ENCODE results near the gene OR2B2.

DNA sequence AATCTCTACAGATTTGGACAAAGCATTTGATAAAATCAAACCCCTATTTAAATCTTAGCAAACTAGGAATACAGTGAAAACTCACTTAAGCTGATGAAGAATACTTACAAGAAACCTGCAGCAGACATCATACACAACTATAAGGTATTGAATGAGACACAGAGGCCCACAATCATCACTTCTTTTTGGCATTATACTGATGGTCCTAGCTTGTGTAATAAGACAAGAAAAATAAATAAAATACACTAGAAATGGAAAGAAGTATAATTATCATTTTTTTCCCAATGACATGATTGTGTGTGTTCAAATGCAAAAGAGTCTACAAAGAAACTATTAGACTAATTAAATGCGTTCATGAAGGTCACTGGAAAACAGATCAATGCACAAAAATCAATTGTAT is 36.0 kb upstream of the OR2B2 start:
- TF ChIP-seq, protein P1, sequence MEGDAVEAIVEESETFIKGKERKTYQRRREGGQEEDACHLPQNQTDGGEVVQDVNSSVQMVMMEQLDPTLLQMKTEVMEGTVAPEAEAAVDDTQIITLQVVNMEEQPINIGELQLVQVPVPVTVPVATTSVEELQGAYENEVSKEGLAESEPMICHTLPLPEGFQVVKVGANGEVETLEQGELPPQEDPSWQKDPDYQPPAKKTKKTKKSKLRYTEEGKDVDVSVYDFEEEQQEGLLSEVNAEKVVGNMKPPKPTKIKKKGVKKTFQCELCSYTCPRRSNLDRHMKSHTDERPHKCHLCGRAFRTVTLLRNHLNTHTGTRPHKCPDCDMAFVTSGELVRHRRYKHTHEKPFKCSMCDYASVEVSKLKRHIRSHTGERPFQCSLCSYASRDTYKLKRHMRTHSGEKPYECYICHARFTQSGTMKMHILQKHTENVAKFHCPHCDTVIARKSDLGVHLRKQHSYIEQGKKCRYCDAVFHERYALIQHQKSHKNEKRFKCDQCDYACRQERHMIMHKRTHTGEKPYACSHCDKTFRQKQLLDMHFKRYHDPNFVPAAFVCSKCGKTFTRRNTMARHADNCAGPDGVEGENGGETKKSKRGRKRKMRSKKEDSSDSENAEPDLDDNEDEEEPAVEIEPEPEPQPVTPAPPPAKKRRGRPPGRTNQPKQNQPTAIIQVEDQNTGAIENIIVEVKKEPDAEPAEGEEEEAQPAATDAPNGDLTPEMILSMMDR (optimal IDR thresholded peaks at IDR 0.05 in 1 of 3, IDR thresholded peaks at IDR 0.05 in 1 of 3, conservative IDR thresholded peaks at IDR 0.05 in 1 of 3; ENCODE audit: extremely low read depth in 1 of 3, insufficient read depth in 2 of 3, low read length in 3 of 3): no peak
- TF ChIP-seq EZH2 (IDR thresholded peaks at IDR 0.05; ENCODE audit: low read length): no peak

Measured in keratinocyte (primary cell).